B cell (primary cell): ENCODE results near the gene FHDC1. TPM values are rescaled to one million over a fixed set of nuclear protein-coding genes. Genes with fewer than 3 reads are reported as not detected.

Source experiments
- ATAC-seq: fragments of 200-7000 bp; cut with Tn5 transposase; one replicate; pipeline ENCODE4 v1.10.0; 2021; ENCODE audit warnings: low read depth, mild to moderate bottlenecking, moderate number of reproducible peaks, moderate library complexity
- CTCF ChIA-PET: fragments of 350-600 bp; sonication (Branson Sonifier 250); formaldehyde crosslinking; loops from one replicate; lab custom pipeline; 2021; ENCODE audit warnings: antibody characterized with exemption, inconsistent platforms; lab: Charles Lee
- POLR2A ChIA-PET: fragments of 350-600 bp; sonication (Branson Sonifier 250); formaldehyde crosslinking; loops from one replicate; lab custom pipeline; 2021; ENCODE audit warnings: antibody characterized with exemption; lab: Charles Lee
- DNase-seq: peaks from one replicate; pipeline ENCODE4 v3.0.0; 2013
- H2AFZ ChIP-seq: 2 replicates; pipeline ENCODE4 v1.6.1; 2012; ENCODE audit warnings: mild to moderate bottlenecking, low read depth, low read length; ENCODE audit not compliant: insufficient read depth, poor library complexity, severe bottlenecking
- H3K27ac ChIP-seq, 2 donors: 1 replicate in 1 of 2; 2 replicates in 1 of 2; pipeline ENCODE4 v1.5.1; 2012 to 2013; ENCODE audit warnings: low read length in 2 of 2, mild to moderate bottlenecking in 2 of 2, moderate library complexity in 1 of 2
- H3K27me3 ChIP-seq, 4 experiments: fragments of 200-600 bp in 1 of 4; sonication (generic) in 1 of 4; replicated peaks in 1 of 4; 1 replicate in 2 of 4; 2 replicates in 2 of 4; pipeline versions ENCODE4 v1.6.1 to v1.7.0; 2013 to 2016; ENCODE audit warnings: low read length in 3 of 4, mild to moderate bottlenecking in 2 of 4, mixed read lengths in 1 of 4, moderate library complexity in 1 of 4; ENCODE audit not compliant: insufficient read depth in 4 of 4, control insufficient read depth in 3 of 4; ENCODE audit errors: control extremely low read depth in 1 of 4
- H3K36me3 ChIP-seq, 2 experiments: replicated peaks in 1 of 2; 1 replicate in 1 of 2; 2 replicates in 1 of 2; pipeline versions ENCODE4 v1.6.1 to v1.7.1; 2013; ENCODE audit warnings: low read length in 1 of 2; ENCODE audit not compliant: insufficient read depth in 2 of 2, control insufficient read depth in 1 of 2; ENCODE audit errors: control extremely low read depth in 1 of 2, extremely low read depth in 1 of 2
- H3K4me1 ChIP-seq, 2 donors: fragments of 200-600 bp in 1 of 2; sonication (generic) in 1 of 2; 1 replicate in 1 of 2; 2 replicates in 1 of 2; pipeline versions ENCODE4 v1.5.1 to v1.6.1; 2013 to 2017; ENCODE audit warnings: low read length in 2 of 2; ENCODE audit not compliant: control insufficient read depth in 2 of 2, insufficient read depth in 2 of 2
- H3K4me2 ChIP-seq: replicated peaks from 2 replicates; pipeline ENCODE3; 2012; ENCODE audit warnings: mild to moderate bottlenecking, low read depth, low read length; ENCODE audit not compliant: poor library complexity, severe bottlenecking
- H3K4me3 ChIP-seq, 5 experiments: fragments of 200-600 bp in 1 of 5; sonication (generic) in 1 of 5; 1 replicate in 3 of 5; 2 replicates in 2 of 5; pipeline versions ENCODE4 v1.5.1 to v1.7.0; 2011 to 2016; ENCODE audit warnings: low read length in 4 of 5, mild to moderate bottlenecking in 4 of 5, low read depth in 2 of 5, control low read depth in 1 of 5, moderate library complexity in 1 of 5; ENCODE audit not compliant: insufficient read depth in 1 of 5; ENCODE audit errors: control extremely low read depth in 1 of 5, extremely low read depth in 1 of 5
- H3K79me2 ChIP-seq: fragments of 200-600 bp; sonication (generic); one replicate; pipeline ENCODE4 v1.6.0; 2016; ENCODE audit warnings: low read length; ENCODE audit not compliant: control insufficient read depth, insufficient read depth
- H3K9ac ChIP-seq: fragments of 200-600 bp; sonication (generic); 2 replicates; pipeline ENCODE4 v1.6.1; 2017; ENCODE audit warnings: mild to moderate bottlenecking, low read length, moderate library complexity
- H3K9me3 ChIP-seq, 3 donors: one replicate each; pipeline versions ENCODE4 v1.6.1 to v1.7.1; 2013; ENCODE audit warnings: low read length in 2 of 3; ENCODE audit not compliant: control insufficient read depth in 2 of 3, insufficient read depth in 1 of 3; ENCODE audit errors: control extremely low read depth in 1 of 3
- H4K20me1 ChIP-seq: 2 replicates; pipeline ENCODE4 v1.6.0; 2012; ENCODE audit warnings: mild to moderate bottlenecking, low read length; ENCODE audit not compliant: insufficient read depth, control insufficient read depth, poor library complexity, severe bottlenecking
- H3K27ac Mint-ChIP-seq: one replicate; pipeline ENCODE4 v1.8.0; 2021; ENCODE audit warnings: mixed read lengths
- H3K27me3 Mint-ChIP-seq: one replicate; pipeline ENCODE4 v1.8.0; 2021; ENCODE audit warnings: mixed read lengths
- H3K4me1 Mint-ChIP-seq: one replicate; pipeline ENCODE4 v1.8.0; 2021; ENCODE audit warnings: mixed read lengths
- H3K4me3 Mint-ChIP-seq: one replicate; pipeline ENCODE4 v1.8.0; 2021; ENCODE audit warnings: mixed read lengths
- H3K9me3 Mint-ChIP-seq: one replicate; pipeline ENCODE4 v1.8.0; 2022; ENCODE audit warnings: mixed read lengths; ENCODE audit not compliant: insufficient read depth
- CTCF ChIP-seq: fragments of 200-600 bp; IDR thresholded peaks from one replicate; pipeline ENCODE4 v1.8.0; 2022; ENCODE audit warnings: antibody characterized with exemption, mild to moderate bottlenecking
- EZH2 ChIP-seq: IDR thresholded peaks from 2 replicates; pipeline ENCODE4 v1.6.1; 2012; ENCODE audit warnings: borderline replicate concordance, low read depth, mild to moderate bottlenecking, moderate library complexity, low read length; ENCODE audit not compliant: insufficient read depth, poor library complexity, severe bottlenecking
- whole genome bisulfite sequencing: methylation state at CpG from one replicate; pipeline ENCODE4 v1.1.5; 2013; ENCODE audit warnings: missing lambda C conversion rate; ENCODE audit not compliant: insufficient coverage; 5-methylcytosine and 5-hydroxymethylcytosine counted together
- intact Hi-C: fragments of 100-400 bp; cut with micrococcal nuclease; formaldehyde crosslinking; loops from one replicate; pipeline ENCODE4 v1.10.0; 2022
- polyA plus RNA-seq: library from polyadenylated mRNA; depleted of rRNA; stranded (reverse); fragments of >200 nt; gene quantifications from 2 replicates; pipeline ENCODE4 v1.2.3, GENCODE V29; 2012
- total RNA-seq, 2 donors: library from RNA; stranded (reverse); fragments of 120-200 nt in 1 of 2; gene quantifications; 1 replicate in 1 of 2; 2 replicates in 1 of 2; pipeline versions ENCODE4 v1.2.3 to v1.2.4, GENCODE V29; 2013 to 2022

Gene FHDC1
- total and polyA plus RNA-seq, 2 donors (not counting 1 experiment from before 2014, with no cell fraction given): 0.13 to 0.57 TPM

DNA sequence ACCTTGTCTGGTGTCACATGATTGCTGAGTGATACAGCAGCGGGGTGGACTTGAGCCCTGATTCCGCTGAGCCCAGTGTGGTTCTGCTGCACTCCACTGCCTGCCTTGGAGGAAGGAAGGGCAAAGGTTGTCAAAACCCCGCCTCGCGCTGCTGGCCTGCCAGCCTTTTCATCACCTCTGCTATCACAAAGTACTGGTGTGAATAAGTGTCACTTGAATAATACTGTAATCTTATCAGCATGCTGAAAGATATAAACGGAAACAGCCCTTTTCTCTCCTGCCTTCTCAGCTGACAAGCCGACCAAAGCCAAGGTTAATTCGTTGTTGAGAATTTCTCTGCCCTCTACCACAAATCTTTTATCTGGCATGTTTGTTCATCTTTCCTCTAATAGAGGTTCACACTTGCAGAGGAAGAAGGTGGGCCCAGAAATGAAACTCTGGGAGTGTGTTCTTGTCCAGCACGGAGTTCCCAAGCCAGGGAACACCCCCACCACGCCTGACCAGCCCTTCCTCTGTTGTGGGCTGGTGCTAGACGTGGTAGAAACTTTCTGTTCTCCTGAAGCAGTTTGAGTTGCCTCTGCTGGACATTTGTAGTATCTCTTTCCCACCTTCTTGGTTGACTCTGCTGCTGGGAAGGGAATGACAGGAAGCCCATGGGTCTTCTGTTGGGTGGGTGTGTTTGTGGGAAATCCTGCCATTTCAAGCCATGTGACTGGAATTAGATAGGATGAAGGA is 21.5 kb downstream of the FHDC1 start:
- Histone ChIP-seq H3K36me3 (no peaks in the 10 kb centered on the region), H3K4me3 (no peak overlapping the region), H4K20me1 (no peaks in the 10 kb centered on the region), H2AFZ (no peak overlapping the region), H3K4me1 (peaks cover 0 to 7% of the 10 kb centered on the region in 2 donors), H3K9me3 (no peaks in the 10 kb centered on the region), H3K27me3 (no peaks in the 10 kb centered on the region), H3K9ac (no peak overlapping the region), H3K27ac (no peak overlapping the region), H3K79me2 (no peaks in the 10 kb centered on the region), H3K4me2 (no peak overlapping the region)
- intact Hi-C loops: no loop called here
- ChIA-PET CTCF (no interaction called here), POLR2A (no interaction called here)
- TF ChIP-seq EZH2: no peak
- TF ChIP-seq CTCF: no peak
- Mint-ChIP-seq H3K27me3 (peaks cover 7% of the 10 kb centered on the region), H3K9me3 (no peaks in the 10 kb centered on the region), H3K4me1 (peaks cover 7% of the 10 kb centered on the region), H3K4me3 (no peak overlapping the region), H3K27ac (no peak overlapping the region)
- 80% methylated on average over 4 of the region's 11 CpGs for WGBS
- DNase-seq (no peak), ATAC-seq (no peak)

DNA sequence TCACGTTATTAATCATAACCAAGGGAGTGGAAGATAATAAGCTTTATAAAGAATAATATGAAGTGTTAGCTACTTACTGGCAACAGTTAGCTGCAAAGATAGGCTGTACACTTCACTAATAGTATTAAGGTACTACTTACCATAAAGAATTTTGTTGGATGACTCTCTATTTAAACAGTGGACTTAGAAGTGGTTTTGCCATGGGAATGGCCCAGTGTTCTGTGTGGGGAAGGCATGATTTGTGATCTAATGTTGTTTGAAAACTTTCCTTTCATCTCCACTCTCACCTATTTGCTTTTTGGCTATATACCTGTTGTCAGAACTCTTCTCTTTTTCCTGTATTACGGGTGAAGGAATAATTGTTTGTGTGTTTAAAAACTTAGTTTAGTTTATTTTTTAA is 23.0 kb downstream of the FHDC1 start:
- ChIA-PET POLR2A (no interaction called here), CTCF (no interaction called here)
- ATAC-seq (no peak), DNase-seq (no peak)
- H3K36me3 ChIP-seq: no peaks in the 10 kb centered on the region
- H3K27ac ChIP-seq: no peak overlapping the region
- no peaks in the 10 kb centered on the region for H3K27me3 ChIP-seq
- intact Hi-C loops: no loop called here
- H3K4me1 ChIP-seq: peaks cover 0 to 7% of the 10 kb centered on the region in 2 donors
- Mint-ChIP-seq H3K27ac (no peak overlapping the region), H3K4me1 (peaks cover 7% of the 10 kb centered on the region), H3K27me3 (no peaks in the 10 kb centered on the region), H3K4me3 (no peak overlapping the region), H3K9me3 (no peaks in the 10 kb centered on the region)
- H3K9me3 ChIP-seq: no peaks in the 10 kb centered on the region
- no peak overlapping the region for H3K4me3 ChIP-seq
- no peak overlapping the region for H3K4me2 ChIP-seq
- H2AFZ ChIP-seq: no peak overlapping the region
- no CpG with 5 or more reads among the region's 2 CpGs for WGBS
- TF ChIP-seq EZH2: no peak
- no peak for TF ChIP-seq CTCF
- no peak overlapping the region for H3K9ac ChIP-seq
- no peaks in the 10 kb centered on the region for H3K79me2 ChIP-seq
- H4K20me1 ChIP-seq: no peaks in the 10 kb centered on the region
